Renal cortex interstitium (tissue), 11 donors: ENCODE results near the gene TRPM3. TPM values are rescaled to one million over a fixed set of nuclear protein-coding genes. Genes with fewer than 3 reads are reported as not detected.
"Not testable (repeated sequence)": the region's sequence is repeated elsewhere in the genome, so short reads cannot be mapped to it uniquely, and the experiment has no call there.

Source experiments
- DNase-seq, 11 donors: peaks; one replicate each; pipeline ENCODE4 v3.0.0-alpha.2; 2013; ENCODE audit warnings: low read depth in 9 of 11, low spot score in 4 of 11; ENCODE audit errors: extremely low read depth in 1 of 11
- polyA plus RNA-seq, 3 donors: library from polyadenylated mRNA; unstranded; fragments of 120-200 nt; gene quantifications; one replicate each; pipeline ENCODE4 v1.2.1, GENCODE V29; 2013; ENCODE audit not compliant: insufficient read length in 3 of 3

Gene TRPM3
- polyA plus RNA-seq, 3 donors = 12.4 to 14.9 (median 13.2) TPM

GRCh38 chr9:71025728-71026127 is 95.7 kb downstream of the TRPM3 start:
- no peak for DNase-seq

GRCh38 chr9:71025201-71025600 is 96.2 kb downstream of the TRPM3 start:
- no peak for DNase-seq

- DNase-seq = no peak
Measured at GRCh38 chr9:71010258-71010657, 111.2 kb downstream of the TRPM3 start.

- no peak for DNase-seq
Measured at GRCh38 chr9:71005456-71005855, 116.0 kb downstream of the TRPM3 start.

GRCh38 chr9:71004196-71004595 is 117.2 kb downstream of the TRPM3 start:
- DNase-seq = no peak

GRCh38 chr9:71003346-71003745 is 118.1 kb downstream of the TRPM3 start:
- no peak for DNase-seq

GRCh38 chr9:71001780-71002386 is 119.5 kb downstream of the TRPM3 start:
- DNase-seq = peak in 10 of 11 donors; percentile 3 to 27 (median 11)

- DNase-seq = no peak
Measured at GRCh38 chr9:70998962-70999361, 122.5 kb downstream of the TRPM3 start.

GRCh38 chr9:70995511-70995910 is 125.9 kb downstream of the TRPM3 start:
- DNase-seq = no peak

- DNase-seq = no peak
Measured at GRCh38 chr9:70994582-70994981, 126.8 kb downstream of the TRPM3 start.

- no peak for DNase-seq
Measured at GRCh38 chr9:70988551-70988950, 132.9 kb downstream of the TRPM3 start.

- no peak for DNase-seq
Measured at GRCh38 chr9:70987986-70988385, 133.4 kb downstream of the TRPM3 start.

- DNase-seq = no peak
Measured at GRCh38 chr9:70986984-70987383, 134.4 kb downstream of the TRPM3 start.

- no peak for DNase-seq
Measured at GRCh38 chr9:70983723-70984295, 137.6 kb downstream of the TRPM3 start.

GRCh38 chr9:70981312-70981711 is 140.1 kb downstream of the TRPM3 start:
- no peak for DNase-seq

GRCh38 chr9:70979966-70980365 is 141.5 kb downstream of the TRPM3 start:
- DNase-seq = no peak

- no peak for DNase-seq
Measured at GRCh38 chr9:70978085-70978484, 143.3 kb downstream of the TRPM3 start.

GRCh38 chr9:70975821-70976220 is 145.6 kb downstream of the TRPM3 start:
- no peak for DNase-seq

- DNase-seq = no peak
Measured at GRCh38 chr9:70971723-70972122, 149.7 kb downstream of the TRPM3 start.

GRCh38 chr9:70966380-70966779 is 155.0 kb downstream of the TRPM3 start:
- not testable (repeated sequence) for DNase-seq

- DNase-seq = no peak
Measured at GRCh38 chr9:70964861-70965260, 156.6 kb downstream of the TRPM3 start.
